HG02798 (cell line): Measurements from ENCODE around the gene TGFBR2.

Experiments used
- ATAC-seq: cut with Tn5 transposase; IDR thresholded peaks from one replicate; pipeline ENCODE4 v1.9.1; 2021; ENCODE audit warnings: mild to moderate bottlenecking; ENCODE audit not compliant: unreplicated experiment, poor library complexity

TGFBR2 gene

DNA sequence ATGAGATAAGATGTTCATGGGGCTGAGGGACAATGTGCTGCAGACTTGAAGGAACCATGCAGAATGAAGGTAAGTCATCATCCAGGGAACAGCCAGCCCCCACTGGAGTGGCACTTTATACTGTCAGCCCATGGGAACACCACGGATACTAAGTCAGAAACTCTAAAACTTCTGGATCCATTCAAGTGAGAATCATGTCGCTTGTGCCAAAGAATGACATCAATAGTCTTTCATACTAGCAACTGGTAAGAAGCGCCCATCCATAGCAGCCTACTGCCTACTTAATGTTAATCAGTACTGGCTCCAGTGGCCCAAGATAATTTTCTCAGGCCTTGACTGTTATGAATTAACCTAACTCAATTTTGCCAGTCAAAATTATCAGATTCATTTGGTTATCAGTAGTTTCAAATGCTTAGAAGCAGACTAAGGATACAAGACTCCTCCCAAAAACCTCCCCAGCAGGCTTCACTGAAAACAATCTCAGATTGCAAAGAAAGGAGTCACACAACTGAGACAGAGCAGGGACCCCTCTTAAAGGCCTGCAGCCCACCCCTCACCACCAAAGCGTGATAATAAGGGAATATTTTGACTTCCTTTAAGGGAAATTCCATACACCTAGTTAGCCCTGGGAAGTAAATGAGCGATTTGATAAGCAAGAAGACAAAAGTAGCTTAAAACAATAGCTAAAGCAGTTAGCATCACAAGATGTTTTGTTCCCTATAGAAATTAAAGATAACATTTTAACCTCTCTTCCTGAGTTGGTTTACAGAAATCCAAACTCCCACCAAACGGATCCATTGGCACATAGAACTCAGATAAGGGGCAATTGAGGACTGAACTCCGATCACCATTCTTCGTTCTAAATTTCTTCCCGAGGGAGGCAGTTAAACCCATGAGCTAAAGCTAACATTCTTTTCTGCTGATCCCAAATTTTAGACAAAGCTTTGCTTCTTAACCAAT is 98.8 kb downstream of the TGFBR2 start:
- ATAC-seq = no peak

DNA sequence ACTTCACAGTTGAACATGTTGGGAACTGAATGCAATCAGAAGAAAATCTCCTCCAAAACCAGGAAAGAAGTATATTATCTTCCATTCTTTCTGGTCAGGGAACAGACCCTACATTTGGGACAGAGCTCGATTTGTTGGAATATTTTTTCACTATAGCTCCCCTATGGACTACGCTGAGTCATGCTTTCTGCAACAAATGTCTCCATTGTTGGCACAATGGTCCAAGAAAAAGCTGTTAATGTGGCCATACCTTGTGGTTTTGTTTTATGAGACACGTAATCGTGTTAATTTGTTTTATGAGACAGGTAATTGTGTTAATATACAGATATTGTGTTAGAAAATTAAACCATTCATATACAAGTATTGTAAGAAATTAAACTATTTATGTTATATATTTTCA is 101.4 kb downstream of the TGFBR2 start:
- no peak for ATAC-seq

DNA sequence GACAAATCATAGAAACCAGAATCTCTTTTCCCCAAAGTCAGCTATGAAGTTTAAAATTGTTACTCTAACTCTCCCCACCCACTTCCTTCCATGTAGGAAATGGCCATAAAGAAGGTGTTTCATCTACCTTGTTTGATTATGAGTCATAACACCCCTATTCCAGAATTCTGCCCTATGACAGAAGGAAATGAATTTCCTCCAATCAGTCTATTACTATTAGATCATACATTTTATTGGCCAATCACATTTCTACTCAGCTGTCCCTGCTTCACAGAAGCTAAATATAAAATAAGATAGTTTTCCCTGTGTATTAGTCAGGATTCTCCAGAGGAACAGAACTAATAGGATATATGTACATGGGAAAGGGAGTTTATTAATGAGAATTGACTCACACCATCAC is 102.1 kb downstream of the TGFBR2 start:
- no peak for ATAC-seq

DNA sequence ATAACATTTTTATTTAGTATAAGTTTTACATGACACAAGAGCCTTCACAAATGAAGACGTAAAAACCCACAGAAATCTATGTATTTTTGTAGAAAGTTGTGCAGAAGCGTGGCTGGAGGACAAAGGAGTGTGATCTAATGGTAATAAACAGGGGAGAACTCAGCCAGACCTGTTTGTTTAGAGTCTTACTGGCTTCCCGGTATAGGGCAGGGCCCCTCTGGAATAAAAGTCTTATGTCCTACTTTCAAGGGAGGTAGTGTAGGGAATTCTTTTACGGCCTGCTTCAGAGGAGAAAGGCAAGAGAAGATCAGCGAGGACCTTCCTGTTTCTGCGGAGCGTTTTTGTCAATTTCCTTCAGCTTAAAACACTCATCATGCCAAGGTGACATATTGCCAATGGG is 103.6 kb downstream of the TGFBR2 start:
- no peak for ATAC-seq

GRCh38 chr3:30711151-30711550 is 104.8 kb downstream of the TGFBR2 start:
- ATAC-seq = no peak

DNA sequence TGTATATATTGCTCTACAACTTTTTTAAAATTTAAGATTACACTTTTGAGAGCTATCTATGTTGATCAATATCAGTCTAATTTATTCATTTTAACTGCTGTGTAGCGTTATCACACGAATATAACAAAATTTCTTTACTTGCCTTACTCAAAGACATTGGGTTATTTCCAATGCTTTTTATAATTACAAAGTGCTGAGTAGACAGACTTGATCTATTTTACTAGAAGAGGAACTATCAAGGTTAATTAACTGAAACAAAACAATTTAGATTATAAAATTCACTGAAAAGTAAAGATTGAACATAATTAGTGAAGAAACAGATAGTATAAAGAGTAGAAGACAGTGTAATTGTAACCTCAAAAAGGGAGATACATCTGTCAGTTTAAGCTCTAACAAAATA is 105.5 kb downstream of the TGFBR2 start:
- no peak for ATAC-seq

DNA sequence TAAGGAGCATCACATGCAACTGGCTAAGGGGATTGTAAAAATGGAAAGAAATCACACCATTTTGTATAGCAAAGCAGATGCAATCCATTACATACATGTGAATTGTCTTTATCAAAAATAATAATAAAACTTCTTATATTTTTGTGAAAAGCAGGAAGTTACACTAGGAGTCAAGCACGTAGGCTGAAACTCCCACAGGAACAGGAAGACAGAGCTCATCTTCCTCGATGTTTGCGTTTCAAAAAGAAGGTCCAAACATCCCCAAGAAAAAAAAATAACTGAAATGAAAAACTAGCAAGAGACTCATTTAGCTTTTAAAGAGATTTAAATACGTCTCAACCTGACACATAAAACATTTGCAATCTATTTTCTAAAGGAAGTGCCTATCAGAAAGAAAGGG is 106.6 kb downstream of the TGFBR2 start:
- ATAC-seq = no peak

DNA sequence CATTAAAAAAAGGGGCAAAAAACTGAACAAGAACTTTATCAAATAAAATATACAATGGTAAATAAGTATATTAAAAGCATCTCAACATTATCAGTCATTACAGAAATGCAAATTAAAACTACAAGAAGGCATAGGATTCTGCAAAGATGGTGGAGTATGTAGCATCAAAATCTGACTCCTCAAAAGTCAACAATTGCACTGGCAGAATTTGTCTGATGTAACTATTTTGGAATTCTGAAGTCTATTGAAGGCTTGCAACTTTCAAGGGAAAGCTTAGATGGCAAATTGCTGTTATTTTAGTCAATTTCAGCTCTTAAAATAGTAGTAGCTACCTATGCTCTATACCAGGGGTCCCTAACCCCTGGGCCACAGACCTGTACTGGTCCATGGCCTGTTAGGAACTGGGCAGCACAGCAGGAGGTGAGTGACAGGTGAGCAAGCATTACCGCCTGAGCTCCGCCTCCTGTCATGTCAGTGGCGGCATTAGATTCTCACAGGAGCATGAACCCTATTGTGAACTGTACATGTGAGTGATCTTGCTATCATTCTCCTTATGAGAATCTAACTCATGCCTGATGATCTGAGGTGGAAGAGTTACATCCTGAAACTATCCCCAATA is 107.6 kb downstream of the TGFBR2 start:
- ATAC-seq = no peak

DNA sequence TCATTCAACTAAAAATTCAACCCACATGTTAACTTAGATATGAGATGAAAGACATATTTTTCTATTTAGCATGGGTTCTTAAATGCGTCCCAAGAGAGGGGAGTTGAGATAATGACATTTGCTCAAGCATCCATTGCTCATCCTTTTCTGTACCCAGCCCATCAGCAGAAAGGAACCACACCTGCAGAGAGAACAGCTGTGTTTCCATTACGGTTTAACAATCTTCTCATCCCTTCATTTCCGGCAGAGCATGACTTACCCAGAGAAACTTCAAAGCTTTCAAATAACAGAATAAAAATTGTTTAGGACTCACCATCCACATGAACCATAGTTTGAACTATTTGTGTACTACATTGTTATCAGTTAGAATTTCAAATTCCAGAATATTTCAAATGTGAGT is 113.1 kb downstream of the TGFBR2 start:
- no peak for ATAC-seq

DNA sequence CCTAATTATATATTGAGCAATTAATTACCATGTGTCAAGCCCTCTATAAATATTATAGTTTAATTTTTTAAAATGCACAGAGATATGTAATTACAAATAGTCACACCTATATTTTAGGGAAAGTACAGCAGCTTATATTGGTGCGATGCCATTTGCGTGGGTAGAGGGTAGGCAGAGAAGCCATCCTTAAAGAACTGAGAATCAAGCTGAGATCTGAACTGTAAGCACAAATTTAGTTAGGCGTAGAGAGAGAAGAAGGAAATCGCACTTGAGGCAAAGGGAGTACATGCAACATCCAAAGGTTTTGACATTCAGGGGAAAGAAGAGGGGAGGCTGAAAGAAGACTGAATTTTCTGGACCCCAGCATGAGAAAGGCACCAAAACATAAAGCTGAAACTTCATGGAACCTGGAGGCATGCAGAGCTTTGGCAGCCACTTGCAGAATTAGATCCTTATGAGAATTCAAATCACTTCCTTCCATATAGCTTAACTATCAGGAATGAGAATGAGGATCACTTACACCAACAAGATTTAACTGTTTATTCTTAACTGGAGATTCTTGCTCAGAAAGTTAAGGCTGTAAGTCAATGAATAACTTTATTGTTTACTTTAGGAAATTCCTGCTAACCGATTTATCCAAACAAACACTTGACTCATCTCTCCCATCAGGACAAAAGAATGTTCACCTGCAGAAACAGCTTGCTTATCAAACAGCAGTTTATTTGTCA is 114.3 kb downstream of the TGFBR2 start:
- no peak for ATAC-seq

DNA sequence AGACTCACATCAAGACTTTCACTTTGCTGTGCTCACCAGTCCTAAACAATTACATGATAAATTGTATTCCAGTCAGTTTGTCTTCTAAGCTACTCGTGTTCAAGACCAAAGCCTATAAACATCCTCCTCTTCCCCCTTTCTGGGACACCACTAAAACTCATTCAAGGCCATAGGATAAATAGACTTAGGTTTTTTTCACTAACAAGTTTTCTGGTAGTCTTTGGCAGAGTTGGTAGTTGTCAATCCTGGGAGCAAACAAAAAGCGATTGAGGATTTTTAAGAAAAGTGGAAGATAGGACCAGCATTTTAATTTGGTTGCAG is 114.9 kb downstream of the TGFBR2 start:
- no peak for ATAC-seq

DNA sequence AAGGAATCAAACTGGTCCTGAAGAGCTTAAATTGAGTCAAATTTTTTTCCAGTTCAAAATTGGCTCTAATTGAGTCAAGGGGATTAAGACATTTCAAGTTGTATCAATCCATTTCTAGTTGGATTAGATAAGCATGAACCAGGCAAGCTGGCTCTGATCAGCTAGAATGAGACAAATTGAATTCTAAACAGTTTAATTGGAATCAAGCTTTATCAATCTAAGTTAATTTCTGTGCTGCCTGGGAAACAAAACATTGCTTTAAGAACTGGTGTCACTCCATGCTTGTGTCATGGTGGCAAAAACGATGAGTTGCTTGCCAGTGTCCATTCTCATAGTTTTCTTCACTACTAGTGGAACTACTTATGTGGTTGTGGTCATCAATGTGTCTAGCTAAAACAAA is 116.8 kb downstream of the TGFBR2 start:
- no peak for ATAC-seq

GRCh38 chr3:30724863-30725262 is 118.5 kb downstream of the TGFBR2 start:
- ATAC-seq = no peak

GRCh38 chr3:30728143-30728542 is 121.7 kb downstream of the TGFBR2 start:
- ATAC-seq = no peak

- no peak for ATAC-seq
These were observed 123.1 kb downstream of the TGFBR2 start for GRCh38 chr3:30729512-30729911.

- no peak for ATAC-seq
These were observed 123.5 kb downstream of the TGFBR2 start for GRCh38 chr3:30729936-30730335.

DNA sequence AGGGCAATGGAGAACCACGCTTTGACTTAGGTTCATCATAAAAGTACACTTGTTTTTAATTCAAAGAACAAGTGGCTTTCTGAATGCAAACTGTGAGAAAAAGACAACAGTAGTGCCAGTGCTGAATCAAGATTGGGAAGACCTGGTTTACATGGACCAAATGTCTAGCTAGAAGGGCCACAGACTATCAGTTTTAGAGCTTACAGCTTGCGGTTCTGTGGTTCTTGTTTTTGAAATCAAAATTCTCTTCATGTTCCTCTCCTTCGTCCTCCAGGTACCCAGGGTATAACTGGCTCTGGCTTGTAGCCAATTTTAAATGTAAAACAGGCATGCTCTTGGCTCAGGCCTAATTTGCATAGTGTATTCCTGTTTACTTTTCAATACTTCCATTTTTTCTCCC is 124.6 kb downstream of the TGFBR2 start:
- no peak for ATAC-seq

DNA sequence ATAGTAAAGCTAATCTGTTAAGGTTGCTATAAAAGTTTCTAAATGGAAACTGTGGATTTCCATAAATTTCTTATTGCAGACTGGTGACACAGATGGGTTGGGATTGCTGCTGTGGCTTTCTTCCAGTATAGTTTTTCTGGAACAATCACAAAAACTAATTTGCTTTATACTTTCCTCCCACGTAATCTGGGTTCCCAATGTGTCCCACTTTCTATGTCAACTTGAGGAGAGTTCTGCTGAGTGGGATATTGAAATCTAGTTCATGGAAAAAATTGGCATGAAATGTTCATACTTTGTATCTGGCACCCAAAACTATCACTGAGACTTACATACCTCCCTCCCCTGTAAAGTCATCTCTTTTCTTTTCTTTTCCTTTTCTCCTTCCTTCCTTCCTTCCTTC is 126.8 kb downstream of the TGFBR2 start:
- ATAC-seq = no peak

GRCh38 chr3:30733696-30734095 is 127.3 kb downstream of the TGFBR2 start:
- no peak for ATAC-seq

DNA sequence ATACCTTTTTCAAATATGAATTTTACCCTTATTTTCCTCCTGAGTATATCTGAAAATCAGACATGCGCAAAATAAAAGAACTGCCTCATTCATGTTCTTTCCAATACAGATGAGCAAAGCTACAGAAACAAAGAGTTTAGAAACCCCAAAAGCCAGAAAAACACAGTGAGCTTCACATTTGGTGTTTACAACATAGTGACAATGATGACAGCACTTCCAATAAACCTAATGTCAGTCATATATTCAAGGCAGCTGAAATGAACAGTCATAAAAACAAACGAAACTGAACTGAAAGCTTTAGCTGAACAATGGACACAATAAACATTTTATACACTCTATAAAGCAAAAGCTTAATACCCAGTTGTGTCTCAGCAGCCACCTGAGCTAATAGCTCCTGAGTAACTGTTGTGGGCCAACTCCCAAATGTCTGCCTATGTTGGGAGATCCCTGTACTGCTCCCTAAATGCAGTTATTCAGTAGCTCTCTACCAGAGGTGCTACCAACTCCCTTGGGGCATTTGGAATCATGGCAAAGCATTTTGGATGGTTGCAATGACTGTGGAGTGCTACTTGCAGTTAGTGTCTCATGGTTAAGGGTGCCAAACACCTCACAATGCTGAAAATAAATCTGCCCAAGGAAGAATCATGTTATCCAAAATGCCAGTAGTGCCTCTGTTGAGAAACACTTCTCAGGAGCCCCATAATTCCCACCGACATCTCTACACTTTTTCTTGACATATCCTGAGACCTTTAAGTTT is 131.5 kb downstream of the TGFBR2 start:
- no peak for ATAC-seq

GRCh38 chr3:30738605-30739004 is 132.2 kb downstream of the TGFBR2 start:
- no peak for ATAC-seq
